CD4-positive, alpha-beta memory T cell (primary cell): ENCODE measurements around the gene IFI27. TPM values are rescaled to one million over a fixed set of nuclear protein-coding genes. Genes with fewer than 3 reads are reported as not detected.

Experiments
- CTCF ChIA-PET: fragments of 350-600 bp; sonication (Branson Sonifier 250); formaldehyde crosslinking; loops from one replicate; lab custom pipeline; 2021; ENCODE audit warnings: inconsistent platforms; ENCODE audit not compliant: partially characterized antibody; lab: Charles Lee
- POLR2A ChIA-PET: fragments of 350-600 bp; sonication (Branson Sonifier 250); formaldehyde crosslinking; loops from one replicate; lab custom pipeline; 2021; ENCODE audit not compliant: partially characterized antibody; lab: Charles Lee
- DNase-seq, 5 donors: peaks; one replicate each; pipeline versions ENCODE4 v3.0.0 to v3.0.0-alpha.2; 2020 to 2022; ENCODE audit warnings: mixed read lengths in 1 of 5
- H3K27ac ChIP-seq: one replicate; pipeline ENCODE4 v1.7.0; 2013; ENCODE audit warnings: low read depth, low read length
- H3K27me3 ChIP-seq: 2 replicates; pipeline ENCODE4 v1.7.0; 2013; ENCODE audit warnings: mild to moderate bottlenecking, low read length, moderate library complexity; ENCODE audit not compliant: insufficient read depth
- H3K36me3 ChIP-seq: 2 replicates; pipeline ENCODE4 v1.7.0; 2013; ENCODE audit warnings: mild to moderate bottlenecking, low read length, moderate library complexity; ENCODE audit not compliant: insufficient read depth
- H3K4me1 ChIP-seq: 2 replicates; pipeline ENCODE4 v1.7.0; 2013; ENCODE audit warnings: mild to moderate bottlenecking, low read length, moderate library complexity; ENCODE audit not compliant: insufficient read depth
- H3K4me3 ChIP-seq, 2 donors: one replicate each; pipeline ENCODE4 v1.7.0; 2013; ENCODE audit warnings: low read length in 2 of 2, mild to moderate bottlenecking in 1 of 2
- H3K9me3 ChIP-seq, 2 donors: one replicate each; pipeline ENCODE4 v1.7.0; 2013; ENCODE audit warnings: low read length in 2 of 2, control low read depth in 1 of 2; ENCODE audit not compliant: control insufficient read depth in 1 of 2
- H3K27ac Mint-ChIP-seq, 7 donors: one replicate each; pipeline ENCODE4 v1.8.0; 2020 to 2021; ENCODE audit warnings: mixed read lengths in 7 of 7, mild to moderate bottlenecking in 6 of 7, inconsistent platforms in 3 of 7, moderate library complexity in 3 of 7
- H3K27me3 Mint-ChIP-seq, 2 donors: one replicate each; pipeline ENCODE4 v1.8.0; 2020 to 2021; ENCODE audit warnings: mixed read lengths in 2 of 2
- H3K36me3 Mint-ChIP-seq, 2 donors: one replicate each; pipeline ENCODE4 v1.8.0; 2020 to 2021; ENCODE audit warnings: mixed read lengths in 2 of 2, inconsistent platforms in 1 of 2, mild to moderate bottlenecking in 1 of 2
- H3K4me1 Mint-ChIP-seq, 4 donors: one replicate each; pipeline ENCODE4 v1.8.0; 2020 to 2021; ENCODE audit warnings: mixed read lengths in 4 of 4, mild to moderate bottlenecking in 1 of 4
- H3K4me3 Mint-ChIP-seq, 8 donors: one replicate each; pipeline ENCODE4 v1.8.0; 2020 to 2021; ENCODE audit warnings: mixed read lengths in 8 of 8, mild to moderate bottlenecking in 7 of 8, moderate library complexity in 6 of 8, inconsistent platforms in 3 of 8
- H3K9me3 Mint-ChIP-seq, 8 donors: one replicate each; pipeline ENCODE4 v1.8.0; 2020 to 2021; ENCODE audit warnings: mixed read lengths in 8 of 8, mild to moderate bottlenecking in 5 of 8, inconsistent platforms in 3 of 8, moderate library complexity in 1 of 8
- intact Hi-C: fragments of 100-400 bp; cut with micrococcal nuclease; formaldehyde crosslinking; loops from one replicate; pipeline ENCODE4 v1.15.1; 2023
- polyA plus RNA-seq, 2 donors: library from polyadenylated mRNA; unstranded; fragments of 300-500 nt; fragmentation: Illumina TruSeq; gene quantifications; one replicate each; pipeline ENCODE4 v1.2.3, GENCODE V29; 2021
- total RNA-seq, 2 experiments: library from RNA; stranded (reverse); gene quantifications; one replicate each; pipeline ENCODE4 v1.2.3, GENCODE V29; 2021

Gene IFI27
- total and polyA plus RNA-seq, 4 experiments from 2014 or later, result 0.87 to 24.0 (median 8.7) TPM

DNA sequence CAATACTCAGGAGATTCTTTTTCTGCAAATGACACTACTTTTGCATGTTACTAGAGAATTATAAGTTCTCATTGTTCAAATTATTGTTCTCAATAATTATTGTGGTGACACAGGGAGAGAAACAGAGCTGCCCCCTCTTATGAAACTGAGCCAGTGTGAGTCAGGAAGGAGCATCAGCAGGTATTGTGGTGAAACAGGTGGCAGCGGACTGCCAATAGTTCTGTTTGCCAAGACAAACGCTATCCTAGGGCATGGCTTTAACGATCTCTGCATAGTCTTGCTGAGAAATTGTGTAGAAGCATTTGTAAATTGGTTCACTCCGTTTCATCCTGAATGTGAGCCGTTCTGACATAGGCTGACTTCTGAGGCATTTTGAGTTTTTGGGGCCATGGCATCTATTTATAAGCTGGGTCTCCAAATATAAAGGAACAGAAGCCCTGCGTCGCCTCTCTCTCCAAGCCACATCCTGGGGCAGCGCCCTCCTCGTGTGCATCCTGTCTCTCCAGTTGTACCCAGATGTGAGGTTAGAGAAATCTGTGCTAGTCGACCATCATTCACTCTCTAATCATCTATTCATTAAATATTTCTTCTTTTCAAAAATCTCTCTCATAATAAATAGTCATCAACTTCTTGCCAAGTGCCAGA lies 47.8 kb downstream of the IFI27 start:
- no peaks in the 10 kb centered on the region for H3K9me3 ChIP-seq
- H3K27ac Mint-ChIP-seq, result peak overlapping the region; percentile 27 to 93 (median 80)
- no peaks in the 10 kb centered on the region for H3K9me3 Mint-ChIP-seq
- DNase-seq, result peak; percentile 47 to 69 (median 64)
- H3K27me3 Mint-ChIP-seq, result peaks cover 0 to 4% of the 10 kb centered on the region in 2 donors
- no peaks in the 10 kb centered on the region for H3K27me3 ChIP-seq
- intact Hi-C loops, result loop anchor here (1.0 kb wide), 2 partner anchors 16 to 22 kb away; partner anchors contain the start of gene PPP4R4
- ChIA-PET POLR2A (interaction anchor here (0.9 to 2.6 kb wide), 9 partner anchors 12 to 187 kb away, joined by 3 to 35 read pairs (median 4); partner anchors contain the start of gene PPP4R4), CTCF (interaction anchor here (0.7 to 4.2 kb wide), 9 partner anchors 10 to 123 kb away, joined by 3 to 23 read pairs (median 5); no protein-coding TSS in a partner anchor)
- peaks cover 59% of the 10 kb centered on the region for H3K4me1 ChIP-seq
- H3K4me3 ChIP-seq, result no peak overlapping the region
- no peak overlapping the region for H3K27ac ChIP-seq
- peaks cover 32 to 70% (median 56%) of the 10 kb centered on the region in 4 donors for H3K4me1 Mint-ChIP-seq
- no peaks in the 10 kb centered on the region for H3K36me3 Mint-ChIP-seq
- H3K4me3 Mint-ChIP-seq, result peak overlapping the region; percentile 37 to 82 (median 70)
- H3K36me3 ChIP-seq, result no peaks in the 10 kb centered on the region

GRCh38 chr14:94161058-94161457 lies 50.5 kb downstream of the IFI27 start:
- Histone ChIP-seq H3K36me3 (no peaks in the 10 kb centered on the region), H3K4me1 (peaks cover 76% of the 10 kb centered on the region), H3K27ac (no peak overlapping the region), H3K4me3 (no peak overlapping the region), H3K27me3 (no peaks in the 10 kb centered on the region), H3K9me3 (no peaks in the 10 kb centered on the region)
- Mint-ChIP-seq H3K9me3 (no peaks in the 10 kb centered on the region), H3K4me1 (peaks cover 40 to 92% (median 70%) of the 10 kb centered on the region in 4 donors), H3K27ac (peak overlapping the region; percentile 7 to 90 (median 63)), H3K27me3 (no peaks in the 10 kb centered on the region), H3K4me3 (peak overlapping the region in 6 of 8 donors; percentile 11 to 79 (median 69)), H3K36me3 (no peaks in the 10 kb centered on the region)
- ChIA-PET CTCF (interaction anchor here (0.6 to 4.2 kb wide), 7 partner anchors 9 to 31 kb away, joined by 3 to 15 read pairs (median 4); no protein-coding TSS in a partner anchor), POLR2A (interaction anchor here (0.8 to 2.7 kb wide), 7 partner anchors 9 to 135 kb away, joined by 3 to 13 read pairs (median 4); partner anchors contain the start of gene PPP4R4)
- intact Hi-C loops, result no loop called here
- no peak for DNase-seq

DNA sequence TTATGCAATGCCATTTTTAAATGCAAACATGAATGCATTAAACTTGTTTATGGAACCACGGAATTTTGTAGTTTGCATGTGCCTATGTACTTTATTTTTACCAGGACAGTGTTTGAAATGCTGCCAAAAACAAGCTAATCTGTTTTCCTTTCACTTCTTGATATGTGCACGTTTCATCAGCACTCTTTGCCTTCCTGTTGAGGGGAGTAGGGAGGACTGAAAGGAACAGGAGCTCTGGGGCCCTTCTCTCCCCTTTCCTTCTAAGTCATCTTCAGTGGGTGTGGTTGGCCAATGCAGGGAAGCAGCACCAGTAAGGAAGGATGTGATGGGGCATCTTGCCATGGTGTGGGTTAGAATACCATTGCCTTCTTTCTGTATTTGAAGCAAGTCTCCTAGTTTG lies 51.4 kb downstream of the IFI27 start:
- Histone ChIP-seq H3K4me1 (peaks cover 74% of the 10 kb centered on the region), H3K36me3 (no peaks in the 10 kb centered on the region), H3K9me3 (no peaks in the 10 kb centered on the region), H3K4me3 (no peak overlapping the region), H3K27ac (no peak overlapping the region), H3K27me3 (no peaks in the 10 kb centered on the region)
- Mint-ChIP-seq H3K27ac (peak overlapping the region; percentile 9 to 89 (median 81)), H3K4me1 (peaks cover 40 to 90% (median 68%) of the 10 kb centered on the region in 4 donors), H3K9me3 (no peaks in the 10 kb centered on the region), H3K36me3 (peaks cover 0 to 2% of the 10 kb centered on the region in 2 donors), H3K4me3 (peak overlapping the region in 6 of 8 donors; percentile 9 to 57 (median 20)), H3K27me3 (no peaks in the 10 kb centered on the region)
- intact Hi-C loops, result no loop called here
- ChIA-PET POLR2A (interaction anchor here (0.8 to 2.7 kb wide), 9 partner anchors 9 to 150 kb away, joined by 3 to 13 read pairs (median 4); partner anchors contain the start of gene PPP4R4), CTCF (interaction anchor here (0.7 to 2.8 kb wide), 7 partner anchors 8 to 191 kb away, joined by 3 to 13 read pairs (median 3); no protein-coding TSS in a partner anchor)
- DNase-seq, result no peak

GRCh38 chr14:94162466-94162865 lies 51.9 kb downstream of the IFI27 start:
- ChIA-PET CTCF (interaction anchor here (0.7 to 2.8 kb wide), 7 partner anchors 8 to 192 kb away, joined by 3 to 13 read pairs (median 3); no protein-coding TSS in a partner anchor), POLR2A (interaction anchor here (1.0 to 2.7 kb wide), 8 partner anchors 11 to 151 kb away, joined by 3 to 13 read pairs (median 4); partner anchors contain the start of gene PPP4R4)
- no peak for DNase-seq
- H3K27me3 Mint-ChIP-seq, result no peaks in the 10 kb centered on the region
- peak overlapping the region in 6 of 7 donors; percentile 9 to 89 (median 82) for H3K27ac Mint-ChIP-seq
- Histone ChIP-seq H3K27ac (no peak overlapping the region), H3K9me3 (no peaks in the 10 kb centered on the region), H3K4me1 (peaks cover 70% of the 10 kb centered on the region), H3K4me3 (no peak overlapping the region), H3K36me3 (no peaks in the 10 kb centered on the region), H3K27me3 (no peaks in the 10 kb centered on the region)
- H3K9me3 Mint-ChIP-seq, result no peaks in the 10 kb centered on the region
- intact Hi-C loops, result no loop called here
- H3K4me1 Mint-ChIP-seq, result peaks cover 40 to 85% (median 65%) of the 10 kb centered on the region in 4 donors
- H3K4me3 Mint-ChIP-seq, result peak overlapping the region in 4 of 8 donors; percentile 14 to 57 (median 30)
- peaks cover 0 to 3% of the 10 kb centered on the region in 2 donors for H3K36me3 Mint-ChIP-seq

- ChIA-PET CTCF (interaction anchor here (0.7 to 2.8 kb wide), 4 partner anchors 17 to 32 kb away, joined by 3 to 13 read pairs (median 8); no protein-coding TSS in a partner anchor), POLR2A (interaction anchor here (2.3 kb wide), 1 partner anchor 9 kb away, joined by 8 read pairs; no protein-coding TSS in a partner anchor)
- intact Hi-C loops, result no loop called here
- no peak overlapping the region for H3K27ac ChIP-seq
- peaks cover 0 to 3% of the 10 kb centered on the region in 2 donors for H3K36me3 Mint-ChIP-seq
- H3K9me3 ChIP-seq, result no peaks in the 10 kb centered on the region
- no peak for DNase-seq
- no peaks in the 10 kb centered on the region for H3K9me3 Mint-ChIP-seq
- H3K4me1 Mint-ChIP-seq, result peaks cover 31 to 72% (median 51%) of the 10 kb centered on the region in 4 donors
- peak overlapping the region in 6 of 7 donors; percentile 31 to 80 (median 55) for H3K27ac Mint-ChIP-seq
- peaks cover 56% of the 10 kb centered on the region for H3K4me1 ChIP-seq
- no peak overlapping the region for H3K4me3 ChIP-seq
- no peaks in the 10 kb centered on the region for H3K36me3 ChIP-seq
- peak overlapping the region in 1 of 8 donors; percentile 20 for H3K4me3 Mint-ChIP-seq
- no peaks in the 10 kb centered on the region for H3K27me3 ChIP-seq
- no peaks in the 10 kb centered on the region for H3K27me3 Mint-ChIP-seq
Measured at GRCh38 chr14:94163796-94164195, 53.3 kb downstream of the IFI27 start.

DNA sequence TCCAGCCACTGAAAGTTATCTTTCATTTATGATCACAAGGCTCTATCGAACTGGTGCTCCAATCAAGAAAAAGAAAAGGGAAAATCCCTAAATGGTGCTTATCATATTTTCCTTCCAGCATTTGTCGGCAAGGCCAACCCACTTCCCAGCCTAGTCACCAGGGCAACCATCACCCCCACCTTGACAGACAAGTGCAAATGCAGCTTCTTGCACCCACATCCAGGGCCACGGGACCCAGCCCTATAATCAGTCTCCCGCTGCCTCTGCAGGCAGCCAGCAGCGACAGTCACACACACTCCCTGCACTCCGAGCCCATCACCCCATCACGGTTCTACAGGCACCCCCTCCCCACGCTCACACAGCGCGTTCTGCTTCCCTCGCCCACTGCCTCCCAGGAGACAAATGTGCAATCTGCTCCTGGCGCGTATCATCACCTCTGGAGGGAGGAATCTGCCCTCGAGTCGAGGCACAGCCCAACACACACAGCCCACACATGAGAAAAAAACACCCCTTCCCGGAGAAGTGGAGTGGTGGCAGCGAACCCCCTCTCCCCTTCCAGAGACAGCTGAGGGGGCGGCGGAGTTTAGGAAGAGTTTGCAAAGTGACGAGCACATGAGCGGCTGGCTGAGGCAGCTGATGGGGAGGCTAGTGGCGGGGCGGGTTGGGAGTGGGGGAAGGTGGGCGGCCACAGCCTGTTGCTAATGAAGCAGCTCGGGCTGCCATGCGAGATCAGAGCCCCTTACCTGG lies 54.3 kb downstream of the IFI27 start:
- no peaks in the 10 kb centered on the region for H3K36me3 ChIP-seq
- ChIA-PET POLR2A (no interaction called here), CTCF (interaction anchor here (1.5 kb wide), 1 partner anchor 28 kb away, joined by 8 read pairs; no protein-coding TSS in a partner anchor)
- intact Hi-C loops, result no loop called here
- Mint-ChIP-seq H3K4me3 (peak overlapping the region in 1 of 8 donors; percentile 70), H3K36me3 (peaks cover 0 to 3% of the 10 kb centered on the region in 2 donors), H3K4me1 (peaks cover 28 to 64% (median 44%) of the 10 kb centered on the region in 4 donors), H3K27me3 (no peaks in the 10 kb centered on the region), H3K27ac (peak overlapping the region in 6 of 7 donors; percentile 15 to 77 (median 64)), H3K9me3 (no peaks in the 10 kb centered on the region)
- H3K4me1 ChIP-seq, result peaks cover 49% of the 10 kb centered on the region
- no peak overlapping the region for H3K27ac ChIP-seq
- no peak for DNase-seq
- no peak overlapping the region for H3K4me3 ChIP-seq
- H3K9me3 ChIP-seq, result no peaks in the 10 kb centered on the region
- no peaks in the 10 kb centered on the region for H3K27me3 ChIP-seq
